ENCODE measurements around the gene SLC25A29.
"Not testable (repeated sequence)": the region's sequence is repeated elsewhere in the genome, so short reads cannot be mapped to it uniquely, and the experiment has no call there.

SLC25A29 gene

GRCh38 chr14:100292776-100293461 lies 13.3 kb downstream of the SLC25A29 start:
- DNase-seq: no peak

- DNase-seq: no peak
Observed at GRCh38 chr14:100292301-100292775, 13.9 kb downstream of the SLC25A29 start.

- DNase-seq: no peak
Observed at GRCh38 chr14:100291305-100292075, 14.8 kb downstream of the SLC25A29 start.

- DNase-seq: no peak
Observed at GRCh38 chr14:100290607-100291304, 15.5 kb downstream of the SLC25A29 start.

GRCh38 chr14:100289916-100290606 lies 16.2 kb downstream of the SLC25A29 start:
- no peak for DNase-seq

GRCh38 chr14:100288382-100289185 lies 17.7 kb downstream of the SLC25A29 start:
- no peak for DNase-seq

GRCh38 chr14:100287998-100288295 lies 18.3 kb downstream of the SLC25A29 start:
- not testable (repeated sequence) for DNase-seq

- DNase-seq: no peak
Observed at GRCh38 chr14:100287202-100287997, 18.8 kb downstream of the SLC25A29 start.

GRCh38 chr14:100286484-100287191 lies 19.6 kb downstream of the SLC25A29 start:
- no peak for DNase-seq

- DNase-seq: no peak
Observed at GRCh38 chr14:100285913-100286400, 20.3 kb downstream of the SLC25A29 start.

- peak; percentile 51 for DNase-seq
Observed at GRCh38 chr14:100285021-100285912, 21.0 kb downstream of the SLC25A29 start.

- no peak for DNase-seq
Observed at GRCh38 chr14:100283984-100284881, 22.0 kb downstream of the SLC25A29 start.

GRCh38 chr14:100283436-100283835 lies 22.8 kb downstream of the SLC25A29 start:
- DNase-seq: not testable (repeated sequence)

- DNase-seq: no peak
Observed at GRCh38 chr14:100282766-100283419, 23.4 kb downstream of the SLC25A29 start.

- DNase-seq: no peak
Observed at GRCh38 chr14:100282083-100282350, 24.2 kb downstream of the SLC25A29 start.

- DNase-seq: no peak
Observed at GRCh38 chr14:100281286-100282082, 24.8 kb downstream of the SLC25A29 start.

GRCh38 chr14:100279563-100279962 lies 26.7 kb downstream of the SLC25A29 start:
- DNase-seq: no peak

Data from NCI-H510A treated with DMSO at 0.1 percent for 48 hours (cell line).